Measurements from ENCODE around the gene PAX7.

Gene PAX7

DNA sequence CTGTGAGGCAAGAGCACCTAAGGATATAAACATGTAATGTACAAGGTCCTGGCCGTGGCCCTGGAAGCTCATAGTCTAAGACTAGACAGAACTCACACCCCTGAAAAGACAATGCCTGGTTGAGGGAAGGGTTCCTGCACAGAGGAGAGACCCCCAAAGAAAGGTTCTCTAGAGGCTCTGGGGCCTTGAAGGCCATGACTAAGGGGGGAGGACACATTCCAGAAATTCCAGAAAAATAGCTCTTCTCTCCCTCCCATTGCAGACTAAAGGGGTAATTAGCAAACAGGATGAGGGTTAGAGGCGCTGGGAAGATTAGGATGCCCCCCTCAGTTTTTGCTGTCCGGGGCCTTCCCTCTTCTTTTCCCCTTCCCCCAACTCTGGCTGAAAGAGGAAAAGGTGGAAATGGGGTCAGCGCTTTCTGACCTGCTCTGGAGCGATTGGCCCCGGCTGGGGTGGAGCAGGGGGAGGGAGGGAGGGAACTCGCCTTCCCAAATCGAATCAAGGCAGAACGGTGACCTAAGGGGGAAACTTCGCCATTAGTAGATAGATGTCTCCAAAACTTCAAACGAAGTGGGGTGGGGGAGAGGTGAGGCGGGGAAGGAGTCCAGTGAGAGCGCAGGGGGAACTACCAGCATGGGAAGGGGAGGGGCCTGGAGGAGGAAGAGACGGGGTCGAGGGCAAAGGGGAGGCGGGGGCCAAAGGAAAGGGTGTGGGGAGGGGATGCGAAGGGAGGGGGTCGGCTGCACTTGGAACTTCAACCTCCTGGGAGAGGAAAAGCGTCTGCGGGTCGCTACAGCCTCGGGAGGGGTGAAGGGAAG, 11.8 kb downstream of the PAX7 start:
- no peak for DNase-seq

DNA sequence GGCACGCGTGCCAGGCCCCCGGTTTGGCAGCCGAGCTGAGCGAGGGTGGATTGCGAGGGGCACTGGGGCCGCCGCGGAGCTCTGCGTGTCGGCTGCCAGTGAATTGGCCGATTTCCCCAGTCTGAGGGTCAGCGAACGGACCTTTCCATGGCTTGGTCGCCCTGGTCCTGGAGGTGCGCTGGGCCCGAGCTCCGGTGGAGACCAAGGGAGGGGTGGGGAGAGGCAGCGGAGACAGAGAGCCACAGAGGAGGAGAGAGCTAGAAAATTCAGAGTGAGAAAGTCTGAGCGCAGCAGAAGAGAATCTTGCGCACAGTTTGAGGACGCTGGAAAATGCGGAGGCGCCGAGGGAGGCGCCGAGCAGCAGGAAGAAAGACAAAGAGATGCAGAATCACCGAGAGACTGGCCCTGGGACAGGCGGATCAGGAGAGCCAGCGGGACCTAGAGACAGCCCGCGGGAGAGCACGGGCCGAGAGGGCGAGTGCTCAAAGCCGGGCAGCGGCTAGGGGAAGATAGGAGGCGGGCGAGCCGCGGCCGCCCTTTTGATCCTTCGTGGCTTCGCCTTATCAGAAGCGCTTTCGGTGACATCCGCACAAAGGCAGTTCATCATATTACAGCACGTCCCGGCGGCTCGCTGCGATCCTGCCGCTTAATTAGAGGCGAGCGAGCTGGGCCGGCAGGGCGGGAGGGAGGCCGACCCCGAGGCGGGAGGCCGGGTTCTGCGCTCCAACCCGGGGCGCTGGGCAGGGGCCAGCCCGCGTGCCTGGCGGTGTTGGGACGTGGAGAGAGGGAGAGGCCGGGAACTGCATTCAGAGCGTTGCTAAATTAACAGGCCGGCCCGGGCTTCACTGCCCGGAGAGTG, 12.7 kb downstream of the PAX7 start:
- peak; percentile 18 for DNase-seq

GRCh38 chr1:18644013-18644399, 13.4 kb downstream of the PAX7 start:
- DNase-seq = no peak

DNA sequence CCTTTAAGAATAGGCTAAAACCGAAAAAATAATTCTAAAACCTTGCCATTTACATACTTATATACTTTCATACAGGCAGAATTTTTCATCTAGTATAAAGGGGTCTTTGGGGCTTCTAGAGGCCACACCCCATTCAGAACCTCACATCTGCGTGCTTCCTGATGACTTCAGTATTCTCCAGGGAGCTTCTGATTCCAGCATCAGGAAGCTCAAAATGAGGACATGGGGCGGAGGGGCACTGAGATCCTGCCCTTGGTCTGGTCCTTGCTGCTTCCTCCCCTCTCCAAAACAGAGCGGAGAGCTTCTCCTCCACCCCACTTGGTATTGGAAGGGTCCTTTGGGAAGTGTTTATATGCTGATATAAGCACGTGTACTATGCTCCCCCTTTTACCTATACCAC, 13.8 kb downstream of the PAX7 start:
- DNase-seq = no peak

DNA sequence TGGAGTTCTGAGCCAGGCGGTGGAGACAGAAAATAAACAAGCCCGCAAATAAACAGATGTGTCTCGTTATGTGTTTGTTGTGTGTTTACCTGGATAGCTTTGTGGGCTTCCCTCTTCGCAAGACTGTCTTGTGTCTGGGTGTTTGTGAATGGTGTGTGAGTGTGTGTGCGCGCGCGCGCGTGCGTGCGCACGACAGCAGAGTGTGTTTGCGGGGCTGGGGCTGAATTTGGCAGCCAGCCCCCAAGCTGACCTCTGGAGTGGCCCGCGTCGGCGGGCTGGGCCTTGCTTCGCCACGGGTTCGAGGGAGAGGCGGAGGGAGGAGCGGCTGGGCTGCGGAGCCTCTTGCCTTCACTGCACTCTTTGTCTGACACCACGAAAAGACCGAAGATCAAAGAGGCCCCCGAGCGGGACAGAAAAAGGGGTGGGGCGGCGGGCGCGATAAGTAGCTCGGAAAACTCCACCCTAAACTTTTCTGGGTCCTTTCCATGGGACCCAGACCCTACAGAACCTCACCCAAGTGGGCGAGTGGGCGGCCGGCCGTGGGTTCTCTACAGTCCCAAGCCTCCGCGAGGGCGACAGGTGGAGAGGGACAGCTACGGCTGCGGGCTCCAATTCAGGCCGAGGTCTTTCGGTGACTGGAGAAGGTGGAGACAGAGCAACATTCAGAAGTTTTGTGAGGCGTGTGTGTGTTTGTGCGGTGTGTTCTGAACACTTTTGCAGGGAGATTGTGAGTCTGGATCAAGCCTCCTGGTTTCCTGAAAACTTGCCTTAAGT, 14.5 kb downstream of the PAX7 start:
- no peak for DNase-seq

GRCh38 chr1:18645747-18646090, 15.1 kb downstream of the PAX7 start:
- DNase-seq = no peak

DNA sequence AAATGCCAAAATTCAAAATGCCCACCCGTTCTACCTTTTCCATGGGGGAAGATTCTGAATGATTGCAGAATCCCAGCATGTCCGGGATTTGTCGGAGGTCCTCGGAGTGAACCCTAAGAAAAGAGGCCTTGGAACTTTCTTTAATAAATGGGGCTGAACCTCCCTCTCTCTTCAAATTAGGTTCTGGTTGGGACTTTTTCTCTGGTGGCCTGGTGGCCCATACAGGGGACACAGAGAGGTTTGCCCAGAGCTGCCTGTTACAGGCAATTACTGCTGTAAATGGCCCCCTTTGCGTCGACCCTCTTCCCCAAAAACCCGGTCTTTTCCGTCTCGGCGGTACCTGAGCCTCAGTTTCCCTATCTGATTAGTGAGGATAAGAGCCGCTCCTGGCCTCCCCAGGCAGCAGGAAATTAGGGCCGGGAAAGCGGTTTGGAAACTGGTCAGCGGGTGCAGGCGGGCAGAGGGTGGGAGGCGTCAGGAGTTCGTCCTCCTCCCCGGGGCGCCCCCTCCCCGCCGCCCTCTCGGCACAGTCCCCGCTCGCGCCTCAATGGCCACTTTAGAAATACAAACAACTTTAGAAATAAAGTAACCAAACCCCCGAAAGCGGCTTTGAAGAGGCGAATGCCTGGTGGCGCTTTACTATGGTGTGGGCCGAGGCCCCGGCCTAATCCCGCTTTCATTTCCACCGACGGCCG, 15.6 kb downstream of the PAX7 start:
- peak; percentile 25 for DNase-seq

- DNase-seq = peak; percentile 36
Observed at GRCh38 chr1:18646786-18647410, 16.3 kb downstream of the PAX7 start.

DNA sequence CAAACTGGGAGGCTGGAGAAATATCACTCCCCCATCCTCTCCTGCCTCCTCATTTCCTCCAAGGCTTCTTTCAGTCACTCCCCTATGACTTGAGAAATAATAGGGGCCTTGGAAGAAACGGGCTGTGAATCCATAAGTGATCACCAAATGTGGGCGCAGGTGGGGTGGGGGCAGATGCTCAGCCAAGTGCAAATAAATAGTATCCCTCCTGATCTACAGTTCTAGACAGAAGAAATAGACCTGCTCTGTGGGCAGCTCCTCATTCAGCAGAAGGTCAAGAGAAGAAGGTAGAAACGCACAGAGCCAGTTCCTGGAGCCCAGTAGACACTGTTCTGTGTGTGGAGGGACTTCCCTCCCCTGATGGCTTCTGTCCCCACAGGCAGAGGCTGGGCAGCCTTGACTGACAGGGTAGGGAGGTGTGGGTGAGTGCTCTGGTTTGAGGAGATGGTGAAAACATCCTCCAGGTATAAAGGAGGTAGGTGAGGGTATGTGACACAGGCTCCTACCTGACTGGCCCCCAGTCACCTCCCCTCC, 17.1 kb downstream of the PAX7 start:
- no peak for DNase-seq

- DNase-seq = no peak
Observed at GRCh38 chr1:18649693-18650370, 19.2 kb downstream of the PAX7 start.

DNA sequence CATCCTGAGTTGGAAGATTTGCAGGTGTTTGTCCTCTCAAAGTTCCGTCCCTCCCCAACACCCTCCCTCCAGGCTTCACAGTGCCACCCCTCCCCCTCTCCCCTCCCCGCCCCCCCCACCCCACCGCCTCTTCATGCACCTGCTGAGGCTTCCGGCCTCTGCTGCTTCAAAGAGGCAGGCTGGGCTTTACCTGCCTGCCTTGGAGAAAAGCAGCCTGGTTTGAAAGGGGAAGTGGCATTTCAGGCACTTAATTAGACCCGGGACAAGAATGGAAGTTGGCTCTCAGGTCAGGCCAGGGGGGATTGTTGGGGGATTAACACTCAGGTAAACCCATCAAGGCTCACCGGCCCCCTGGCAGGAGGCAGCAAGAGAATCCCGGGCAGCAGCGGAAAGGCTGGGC, 21.1 kb downstream of the PAX7 start:
- DNase-seq = peak; percentile 88

DNA sequence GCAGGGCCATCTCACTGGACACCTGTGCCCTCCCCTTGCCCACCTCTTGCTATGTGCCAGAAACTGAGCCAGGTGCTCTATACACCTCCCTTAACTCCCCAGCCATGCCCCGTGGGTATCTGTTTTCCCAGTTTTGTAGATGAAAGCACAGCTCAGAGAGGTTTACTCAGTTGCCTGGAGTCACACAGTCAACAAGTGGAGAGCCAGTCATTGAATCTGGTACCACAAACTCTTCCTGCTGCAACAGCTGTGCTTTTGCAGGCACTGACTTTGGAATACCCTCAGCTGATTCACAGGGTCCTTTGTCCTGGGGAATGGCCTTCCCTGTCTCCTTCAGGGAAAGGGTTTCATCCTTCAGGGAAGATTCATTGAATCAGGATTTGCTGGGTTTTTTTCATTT, 22.1 kb downstream of the PAX7 start:
- DNase-seq = no peak

DNA sequence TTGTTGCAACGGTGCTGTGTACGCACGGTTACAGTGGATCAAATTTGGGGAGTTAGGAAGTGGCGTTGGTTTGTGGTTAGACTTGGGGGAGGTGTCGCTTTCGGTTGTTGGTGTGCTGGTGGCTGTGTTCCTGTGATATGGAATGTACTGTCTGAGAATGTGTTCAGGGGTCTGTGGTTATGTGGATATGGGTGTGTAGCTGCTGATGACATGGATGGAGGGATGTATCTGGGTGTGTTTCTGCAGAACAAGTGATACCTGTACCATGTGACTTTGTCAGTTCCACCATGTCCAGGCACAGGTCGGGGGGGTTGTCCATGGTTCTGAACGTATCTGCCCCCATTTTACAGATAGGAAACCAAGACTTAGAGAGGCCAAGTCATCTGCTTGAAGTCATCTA, 22.7 kb downstream of the PAX7 start:
- DNase-seq = peak; percentile 28

GRCh38 chr1:18653916-18654315, 23.3 kb downstream of the PAX7 start:
- DNase-seq = peak; percentile 27

DNA sequence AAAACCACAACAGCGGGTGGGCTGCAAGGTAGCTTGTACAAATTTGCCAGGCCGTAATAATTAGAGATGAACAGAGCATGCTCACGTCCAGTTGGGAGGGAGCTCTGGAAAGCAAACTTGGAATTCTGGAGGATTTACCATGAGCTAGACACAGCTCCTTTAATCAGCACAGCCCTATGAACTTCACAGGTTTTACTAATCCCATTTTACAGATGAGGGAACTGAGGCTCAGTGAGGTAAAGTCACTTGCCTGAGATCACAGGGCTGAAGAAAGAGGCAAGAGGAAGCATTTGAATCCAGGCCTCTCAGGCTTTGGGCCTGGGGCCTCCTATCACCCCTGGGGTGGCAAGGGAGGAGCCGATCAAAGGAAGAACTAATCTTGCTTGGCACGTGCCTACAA, 24.0 kb downstream of the PAX7 start:
- no peak for DNase-seq

DNA sequence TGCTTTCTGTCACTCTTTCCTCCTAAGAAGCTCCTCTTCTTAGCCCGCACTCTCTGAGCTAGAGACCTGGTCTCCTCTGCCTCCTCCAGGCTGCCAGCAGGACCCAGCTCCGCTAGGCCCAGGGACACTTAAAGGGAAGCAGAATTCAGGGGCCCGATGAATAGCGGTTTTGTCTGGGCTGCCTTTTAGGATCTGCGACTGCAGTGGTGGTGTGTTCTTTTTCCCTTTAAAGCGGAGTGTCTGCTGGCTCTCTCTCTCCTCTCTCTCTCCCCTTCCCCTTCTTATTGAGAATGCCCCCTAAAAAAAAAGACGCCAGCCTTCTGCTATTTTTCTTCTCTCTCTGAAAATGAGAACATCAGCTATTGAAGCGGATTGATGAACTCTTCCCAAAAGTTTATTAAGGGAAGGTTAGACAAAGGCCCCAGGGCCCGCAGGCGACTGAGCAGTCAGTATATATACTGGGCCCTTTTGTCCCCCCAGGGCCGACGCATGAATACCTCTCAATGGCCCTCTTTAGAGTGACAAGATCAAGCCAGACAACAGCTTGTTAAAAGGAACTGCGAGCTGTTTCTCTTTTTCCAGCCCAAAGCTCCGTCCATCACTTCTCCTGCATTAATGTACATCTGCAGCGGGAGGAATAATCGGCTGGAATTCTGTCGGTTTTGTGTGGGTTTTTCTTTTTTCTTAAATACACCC, 27.0 kb downstream of the PAX7 start:
- peak; percentile 23 for DNase-seq

DNA sequence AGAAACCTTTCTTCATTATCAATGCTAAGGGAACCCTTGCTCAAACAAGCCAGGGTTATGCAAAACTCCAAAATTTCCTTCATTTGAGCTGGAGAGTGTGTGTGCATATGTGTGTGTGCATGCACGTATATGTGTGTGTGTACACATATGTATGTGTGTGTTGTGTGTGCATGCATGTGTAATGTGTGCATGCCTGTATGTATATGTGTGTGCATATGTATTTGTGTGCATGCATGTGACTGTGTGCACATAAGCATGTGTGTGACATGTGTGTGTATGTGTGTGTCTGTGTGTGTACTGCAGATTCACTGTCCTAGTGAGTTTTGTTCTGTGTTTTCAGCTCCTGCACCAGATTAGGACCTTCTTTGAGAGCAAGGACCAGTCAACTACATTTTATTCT, 28.2 kb downstream of the PAX7 start:
- no peak for DNase-seq

DNA sequence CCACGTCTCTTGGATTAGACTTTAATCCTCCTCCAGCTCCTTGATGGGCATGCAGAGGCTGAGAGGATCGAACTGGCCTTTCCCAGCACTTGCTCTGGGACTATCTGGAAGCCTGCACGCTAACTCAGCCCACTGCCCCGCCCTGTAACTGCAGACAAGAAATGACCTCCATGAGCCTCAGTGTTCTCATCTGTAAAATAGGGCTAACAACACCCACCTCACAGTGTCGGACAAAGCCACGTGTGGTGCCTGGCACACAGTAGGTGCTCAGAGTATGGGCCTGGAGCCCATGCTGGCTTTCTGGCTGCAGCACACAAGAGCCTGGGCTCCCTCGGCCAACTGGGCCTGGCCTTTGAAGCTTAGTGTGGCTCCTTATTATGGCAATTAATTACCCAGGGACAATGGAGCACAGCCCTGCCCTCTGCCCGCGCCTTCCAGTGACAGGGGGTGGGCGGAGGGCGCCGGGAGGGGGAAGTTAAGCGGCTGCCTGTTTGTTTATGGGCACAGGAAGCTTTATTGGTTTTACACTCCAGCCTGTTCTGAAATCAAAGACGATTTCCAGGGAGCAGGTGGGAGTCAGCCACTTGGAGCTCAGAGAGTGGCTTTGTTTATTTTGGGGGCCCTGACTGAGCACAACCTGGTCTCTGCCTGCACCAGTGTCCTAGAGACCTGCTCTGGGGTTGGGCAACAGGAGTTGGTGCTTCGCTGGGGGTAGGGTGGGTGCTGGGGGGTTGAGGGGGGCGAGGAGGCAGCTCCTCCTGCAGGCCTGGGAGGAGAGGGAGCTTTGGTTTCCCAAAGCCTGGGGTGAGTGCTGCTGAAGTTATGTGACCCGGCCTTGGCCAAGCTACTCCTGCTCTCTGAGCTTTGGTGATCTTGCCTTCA, 31.0 kb downstream of the PAX7 start:
- DNase-seq = no peak

- DNase-seq = no peak
Observed at GRCh38 chr1:18662286-18662639, 31.6 kb downstream of the PAX7 start.
